Mammary epithelial cell (primary cell): Measurements from ENCODE around the gene ZBTB46.

Experiments
- EZH2 ChIP-seq: IDR thresholded peaks from 2 replicates; pipeline ENCODE4 v1.6.1; 2012; ENCODE audit warnings: low read length, inconsistent platforms, borderline replicate concordance
- TF ChIP-seq, protein P1 (sequence below), 2 donors: IDR thresholded peaks in 1 of 2; conservative IDR thresholded peaks in 1 of 2; 2 replicates each; pipeline ENCODE4 v1.5.1; 2011 to 2012; ENCODE audit warnings: inconsistent platforms in 2 of 2, low read length in 2 of 2, mild to moderate bottlenecking in 2 of 2, control low read depth in 1 of 2, low read depth in 1 of 2; ENCODE audit not compliant: insufficient read depth in 1 of 2; ENCODE audit errors: extremely low read depth in 1 of 2

DNA sequence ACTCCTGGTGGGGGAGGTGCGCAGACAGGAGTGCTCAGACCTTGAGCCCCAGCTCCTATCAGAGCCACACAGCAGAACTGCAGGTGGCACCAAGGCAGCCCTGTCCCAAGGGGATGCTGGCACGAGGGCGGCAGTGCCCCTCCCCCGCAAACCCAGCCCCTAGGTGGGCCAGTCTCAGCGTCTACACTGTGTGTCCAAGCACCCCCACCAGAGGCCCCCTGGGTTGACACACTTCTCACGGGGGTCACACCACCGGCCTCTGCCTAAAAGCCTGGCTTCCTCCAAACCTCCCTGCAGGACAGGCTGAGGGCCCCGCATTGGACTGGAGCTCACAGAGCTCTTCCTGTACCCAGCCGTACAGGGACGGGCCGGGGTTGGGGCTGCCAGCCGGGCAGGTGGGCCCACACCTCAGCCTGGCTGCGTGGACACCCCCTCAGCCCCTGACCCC lies 83.4 kb downstream of the ZBTB46 start:
- TF ChIP-seq, protein P1, sequence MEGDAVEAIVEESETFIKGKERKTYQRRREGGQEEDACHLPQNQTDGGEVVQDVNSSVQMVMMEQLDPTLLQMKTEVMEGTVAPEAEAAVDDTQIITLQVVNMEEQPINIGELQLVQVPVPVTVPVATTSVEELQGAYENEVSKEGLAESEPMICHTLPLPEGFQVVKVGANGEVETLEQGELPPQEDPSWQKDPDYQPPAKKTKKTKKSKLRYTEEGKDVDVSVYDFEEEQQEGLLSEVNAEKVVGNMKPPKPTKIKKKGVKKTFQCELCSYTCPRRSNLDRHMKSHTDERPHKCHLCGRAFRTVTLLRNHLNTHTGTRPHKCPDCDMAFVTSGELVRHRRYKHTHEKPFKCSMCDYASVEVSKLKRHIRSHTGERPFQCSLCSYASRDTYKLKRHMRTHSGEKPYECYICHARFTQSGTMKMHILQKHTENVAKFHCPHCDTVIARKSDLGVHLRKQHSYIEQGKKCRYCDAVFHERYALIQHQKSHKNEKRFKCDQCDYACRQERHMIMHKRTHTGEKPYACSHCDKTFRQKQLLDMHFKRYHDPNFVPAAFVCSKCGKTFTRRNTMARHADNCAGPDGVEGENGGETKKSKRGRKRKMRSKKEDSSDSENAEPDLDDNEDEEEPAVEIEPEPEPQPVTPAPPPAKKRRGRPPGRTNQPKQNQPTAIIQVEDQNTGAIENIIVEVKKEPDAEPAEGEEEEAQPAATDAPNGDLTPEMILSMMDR (conservative IDR thresholded peaks at IDR 0.05 in 1 of 2, IDR thresholded peaks at IDR 0.05 in 1 of 2; ENCODE audit: extremely low read depth in 1 of 2, insufficient read depth in 1 of 2, low read depth in 1 of 2, low read length in 2 of 2) = no peak
- no peak for TF ChIP-seq EZH2
